ENCODE data around the gene TBC1D12. TPM values are rescaled to one million over a fixed set of nuclear protein-coding genes. Genes with fewer than 3 reads are reported as not detected.

TBC1D12 gene
- total RNA-seq, 4 donors from 2014 or later, result 30.0 to 36.0 (median 32.9) TPM

DNA sequence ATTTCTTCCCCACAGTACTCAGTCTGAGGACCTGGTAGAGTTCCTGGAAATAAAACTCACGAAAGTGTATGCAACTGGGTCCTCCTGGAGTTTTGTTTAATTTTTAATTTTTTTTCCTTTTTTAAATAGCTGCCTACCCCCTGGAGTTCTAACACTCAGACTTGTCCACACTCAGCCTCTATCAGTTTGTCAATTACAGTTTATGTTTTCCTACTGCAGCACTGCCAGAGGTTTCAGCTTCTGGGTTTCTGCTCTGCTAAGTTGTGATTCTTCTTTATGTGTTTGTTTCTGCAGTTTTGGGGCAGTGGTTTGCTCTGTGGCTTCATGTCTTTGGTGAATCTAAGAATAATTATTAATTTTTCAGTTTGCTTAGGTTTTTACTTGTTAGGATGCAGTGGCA is 59.2 kb downstream of the TBC1D12 start:
- H3K27ac ChIP-seq, result no peak overlapping the region
- no peaks in the 10 kb centered on the region for H3K4me1 ChIP-seq
- 90 to 94% methylated on average over 1 of the region's 1 CpG for WGBS, 2 donors

DNA sequence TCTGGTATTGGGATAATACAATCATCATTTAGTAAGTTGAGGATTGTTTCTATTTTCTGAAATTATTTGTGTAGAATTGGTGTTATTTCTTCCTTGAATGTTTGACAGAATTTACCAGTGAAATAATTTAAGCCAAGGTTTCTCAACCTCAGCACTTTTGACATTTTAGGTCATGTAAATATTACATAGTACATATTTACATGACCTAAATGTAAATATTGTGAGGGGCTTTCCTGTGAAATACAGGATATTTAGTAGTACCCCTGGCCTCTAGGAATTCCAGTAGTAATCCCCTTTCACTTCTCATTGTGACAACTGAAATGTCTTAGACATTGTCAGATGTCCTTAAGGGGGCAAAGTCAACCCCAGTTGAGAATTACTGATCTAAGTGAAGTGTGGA is 59.8 kb downstream of the TBC1D12 start:
- Histone ChIP-seq H3K36me3 (peaks cover 0 to 50% (median 0%) of the 10 kb centered on the region in 3 donors), H3K9me3 (peaks cover 0 to 50% (median 2%) of the 10 kb centered on the region in 4 donors), H3K27ac (no peak overlapping the region), H3K27me3 (no peaks in the 10 kb centered on the region), H3K4me3 (no peak overlapping the region), H3K4me1 (no peaks in the 10 kb centered on the region)
- DNase-seq (ENCODE audit: low spot score in 2 of 2), result no peak
- TF ChIP-seq POLR2A (IDR thresholded peaks at IDR 0.05), result no peak
- no peak for TF ChIP-seq EP300 (IDR thresholded peaks at IDR 0.05)
- TF ChIP-seq, protein P1, sequence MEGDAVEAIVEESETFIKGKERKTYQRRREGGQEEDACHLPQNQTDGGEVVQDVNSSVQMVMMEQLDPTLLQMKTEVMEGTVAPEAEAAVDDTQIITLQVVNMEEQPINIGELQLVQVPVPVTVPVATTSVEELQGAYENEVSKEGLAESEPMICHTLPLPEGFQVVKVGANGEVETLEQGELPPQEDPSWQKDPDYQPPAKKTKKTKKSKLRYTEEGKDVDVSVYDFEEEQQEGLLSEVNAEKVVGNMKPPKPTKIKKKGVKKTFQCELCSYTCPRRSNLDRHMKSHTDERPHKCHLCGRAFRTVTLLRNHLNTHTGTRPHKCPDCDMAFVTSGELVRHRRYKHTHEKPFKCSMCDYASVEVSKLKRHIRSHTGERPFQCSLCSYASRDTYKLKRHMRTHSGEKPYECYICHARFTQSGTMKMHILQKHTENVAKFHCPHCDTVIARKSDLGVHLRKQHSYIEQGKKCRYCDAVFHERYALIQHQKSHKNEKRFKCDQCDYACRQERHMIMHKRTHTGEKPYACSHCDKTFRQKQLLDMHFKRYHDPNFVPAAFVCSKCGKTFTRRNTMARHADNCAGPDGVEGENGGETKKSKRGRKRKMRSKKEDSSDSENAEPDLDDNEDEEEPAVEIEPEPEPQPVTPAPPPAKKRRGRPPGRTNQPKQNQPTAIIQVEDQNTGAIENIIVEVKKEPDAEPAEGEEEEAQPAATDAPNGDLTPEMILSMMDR (IDR thresholded peaks at IDR 0.05), result no peak

More for the DNA sequence above, 59.2 kb downstream of the TBC1D12 start:
- no peaks in the 10 kb centered on the region for H3K27me3 ChIP-seq
- H3K9me3 ChIP-seq, result peaks cover 0 to 50% (median 2%) of the 10 kb centered on the region in 4 donors
- H3K36me3 ChIP-seq, result peaks cover 0 to 56% (median 0%) of the 10 kb centered on the region in 3 donors
- no peak for TF ChIP-seq POLR2A (IDR thresholded peaks at IDR 0.05)
- TF ChIP-seq, protein P1 (IDR thresholded peaks at IDR 0.05), result no peak
- TF ChIP-seq EP300 (IDR thresholded peaks at IDR 0.05), result no peak
- H3K4me3 ChIP-seq, result no peak overlapping the region
- DNase-seq (ENCODE audit: low spot score in 2 of 2), result no peak

DNA sequence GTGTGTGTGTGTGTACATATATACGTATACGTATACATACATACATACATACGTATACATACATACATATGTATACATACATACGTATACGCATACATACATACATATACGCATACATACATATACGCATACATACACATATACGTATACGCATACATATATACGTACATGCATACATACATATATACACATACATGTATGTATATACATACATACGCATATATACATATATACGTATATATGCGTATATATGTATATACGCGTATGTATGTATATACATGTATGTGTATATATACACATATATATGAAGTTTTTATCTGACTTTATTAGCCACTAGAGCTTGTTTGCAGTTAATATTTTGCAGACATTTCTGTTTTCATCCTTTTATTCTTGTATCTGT is 63.3 kb downstream of the TBC1D12 start:
- Histone ChIP-seq H3K9me3 (peaks cover 0 to 29% (median 2%) of the 10 kb centered on the region in 4 donors), H3K36me3 (peaks cover 0 to 24% (median 0%) of the 10 kb centered on the region in 3 donors), H3K27ac (no peak overlapping the region), H3K4me3 (no peak overlapping the region), H3K4me1 (no peaks in the 10 kb centered on the region), H3K27me3 (no peaks in the 10 kb centered on the region)
- no peak for TF ChIP-seq POLR2A (IDR thresholded peaks at IDR 0.05)
- TF ChIP-seq, protein P1 (IDR thresholded peaks at IDR 0.05), result no peak
- TF ChIP-seq EP300 (IDR thresholded peaks at IDR 0.05), result no peak
- DNase-seq (ENCODE audit: low spot score in 2 of 2), result no peak
- 87 to 95% methylated on average over 15 of the region's 15 CpGs for WGBS, 2 donors

DNA sequence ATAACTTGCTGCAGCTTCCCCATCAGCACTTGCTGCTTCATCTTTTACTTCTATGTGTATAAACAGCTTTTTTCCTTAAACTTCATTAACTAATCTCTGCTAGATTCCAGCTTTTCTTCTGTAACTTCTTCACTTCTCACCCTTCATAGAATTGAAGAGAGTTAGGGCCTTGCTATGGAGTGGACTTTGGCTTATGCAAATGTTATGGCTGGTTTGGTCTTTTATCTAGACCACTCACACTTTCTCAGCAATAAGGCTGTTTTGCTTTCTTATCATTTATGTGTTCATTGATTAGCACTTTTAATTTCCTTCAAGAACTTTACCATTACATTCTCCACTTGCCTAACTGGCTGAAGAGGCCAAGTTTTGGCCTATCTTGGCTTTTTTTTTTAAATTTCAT is 79.1 kb downstream of the TBC1D12 start:
- DNase-seq (ENCODE audit: low spot score in 2 of 2), result no peak
- no peak for TF ChIP-seq EP300 (IDR thresholded peaks at IDR 0.05)
- TF ChIP-seq, protein P1 (IDR thresholded peaks at IDR 0.05), result no peak
- TF ChIP-seq POLR2A (IDR thresholded peaks at IDR 0.05), result no peak
- Histone ChIP-seq H3K4me3 (no peak overlapping the region), H3K36me3 (peaks cover 0 to 30% (median 0%) of the 10 kb centered on the region in 3 donors), H3K27ac (no peak overlapping the region), H3K9me3 (peaks cover 0 to 23% (median 7%) of the 10 kb centered on the region in 4 donors), H3K27me3 (no peaks in the 10 kb centered on the region), H3K4me1 (no peaks in the 10 kb centered on the region)

DNA sequence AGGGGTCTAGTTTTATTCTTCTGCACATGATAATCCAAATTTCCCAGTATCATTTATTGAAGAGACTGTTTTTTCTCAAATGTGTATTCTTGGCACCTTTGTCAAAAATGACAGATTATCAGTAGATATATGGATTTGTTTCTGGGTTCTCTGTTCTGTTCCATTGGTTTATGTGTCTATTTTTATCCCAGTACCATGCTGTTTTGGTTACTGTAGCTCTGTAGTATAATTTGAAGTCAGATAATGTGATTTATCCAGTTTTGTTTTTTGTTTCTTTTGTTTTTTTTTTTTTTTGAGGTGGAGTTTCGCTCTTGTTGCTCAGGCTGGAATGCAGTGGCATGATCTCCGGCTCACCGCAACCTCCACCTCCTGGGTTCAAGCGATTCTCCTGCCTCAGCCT is 81.6 kb downstream of the TBC1D12 start:
- TF ChIP-seq POLR2A (IDR thresholded peaks at IDR 0.05) (no peak), EP300 (IDR thresholded peaks at IDR 0.05) (no peak)
- TF ChIP-seq, protein P1 (IDR thresholded peaks at IDR 0.05), result no peak
- Histone ChIP-seq H3K36me3 (peaks cover 0 to 24% (median 0%) of the 10 kb centered on the region in 3 donors), H3K4me1 (peaks cover 0 to under 1% (median 0%) of the 10 kb centered on the region in 4 donors), H3K4me3 (no peak overlapping the region), H3K9me3 (peaks cover 0 to 28% (median 7%) of the 10 kb centered on the region in 4 donors), H3K27me3 (no peaks in the 10 kb centered on the region), H3K27ac (no peak overlapping the region)
- 97% methylated on average over 4 of the region's 4 CpGs for WGBS, 2 donors
- DNase-seq (ENCODE audit: low spot score in 2 of 2), result no peak
